Fibroblast of villous mesenchyme (primary cell): Measurements from ENCODE around the gene FAT2. TPM values are rescaled to one million over a fixed set of nuclear protein-coding genes. Genes with fewer than 3 reads are reported as not detected.

Experiments used
- DNase-seq: peaks from one replicate; pipeline ENCODE4 v3.0.0-alpha.2; 2010; ENCODE audit warnings: low read depth
- H3K4me3 ChIP-seq: 2 replicates; pipeline ENCODE4 v1.5.1; 2011; ENCODE audit warnings: low read depth, mild to moderate bottlenecking, low read length
- CTCF ChIP-seq: IDR thresholded peaks from 2 replicates; pipeline ENCODE4 v1.5.1; 2012; ENCODE audit warnings: low read depth, mild to moderate bottlenecking, low read length; ENCODE audit not compliant: insufficient read depth
- total RNA-seq: library from RNA; depleted of rRNA; stranded (reverse); fragments of >200 nt; gene quantifications from 2 replicates; pipeline ENCODE4 v1.2.3, GENCODE V29; 2012

Gene FAT2
- total RNA-seq, 1 donor, result under 0.01 TPM

- no peak overlapping the region for H3K4me3 ChIP-seq
- no peak for DNase-seq
- TF ChIP-seq CTCF, result no peak
These were observed 13.6 kb downstream of the FAT2 start for GRCh38 chr5:151577566-151577965.

- no peak for TF ChIP-seq CTCF
- DNase-seq, result no peak
- H3K4me3 ChIP-seq, result no peak overlapping the region
These were observed 16.6 kb downstream of the FAT2 start for GRCh38 chr5:151574444-151574996.

GRCh38 chr5:151572657-151573368 is 18.3 kb downstream of the FAT2 start:
- no peak for DNase-seq
- TF ChIP-seq CTCF, result no peak
- H3K4me3 ChIP-seq, result no peak overlapping the region

GRCh38 chr5:151571270-151572173 is 19.6 kb downstream of the FAT2 start:
- DNase-seq, result no peak
- H3K4me3 ChIP-seq, result no peak overlapping the region
- no peak for TF ChIP-seq CTCF

- no peak for DNase-seq
These were observed 20.4 kb downstream of the FAT2 start for GRCh38 chr5:151570512-151571269.

More at GRCh38 chr5:151570512-151571269, 20.4 kb downstream of the FAT2 start:
- no peak overlapping the region for H3K4me3 ChIP-seq
- no peak for TF ChIP-seq CTCF
